Measurements from ENCODE around the gene BTF3. TPM values are rescaled to one million over a fixed set of nuclear protein-coding genes. Genes with fewer than 3 reads are reported as not detected.

BTF3 gene
- polyA plus RNA-seq, 1 donor from 2014 or later, result 324 TPM

DNA sequence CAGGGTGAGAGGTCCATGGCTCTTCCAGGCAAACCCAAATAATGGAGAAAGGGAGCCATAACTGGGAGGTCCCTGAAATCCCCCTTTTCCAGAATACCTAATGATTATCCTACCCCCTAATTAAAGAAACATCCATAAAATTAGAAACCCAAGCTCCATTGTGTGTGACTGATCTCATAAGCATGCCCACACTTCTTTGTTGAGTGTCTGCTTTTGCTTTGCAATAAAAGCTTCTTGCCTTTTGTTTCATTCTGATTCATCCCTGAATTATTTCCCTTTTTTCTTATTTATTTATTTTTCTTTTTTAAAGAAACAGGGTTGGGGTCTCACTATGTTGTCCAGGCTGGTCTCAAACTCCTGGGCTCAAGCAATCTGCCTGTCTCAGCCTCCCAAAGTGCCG is 33.1 kb downstream of the BTF3 start:
- Histone ChIP-seq H3K79me2 (replicated peaks; ENCODE audit: insufficient read depth, low read length) (no peaks in the 10 kb centered on the region), H4K20me1 (ENCODE audit: insufficient read depth) (no peaks in the 10 kb centered on the region), H3K9me2 (ENCODE audit: insufficient read depth, low read length) (no peaks in the 10 kb centered on the region), H3K4me3 (ENCODE audit: low read length) (no peak overlapping the region), H3K36me3 (ENCODE audit: insufficient read depth, low read length) (no peaks in the 10 kb centered on the region), H3K27ac (ENCODE audit: low read length) (no peak overlapping the region), H3F3A (ENCODE audit: insufficient read depth, low read length, poor library complexity, severe bottlenecking) (no peaks in the 10 kb centered on the region), H3K9me3 (ENCODE audit: low read length) (no peaks in the 10 kb centered on the region), H2AFZ (ENCODE audit: low read depth, low read length) (no peak overlapping the region), H3K4me2 (ENCODE audit: low read length) (no peak overlapping the region), H3K27me3 (ENCODE audit: insufficient read depth, low read depth, low read length) (no peaks in the 10 kb centered on the region), H3K9ac (ENCODE audit: low read length) (no peak overlapping the region)
- TF ChIP-seq TAF1 (IDR thresholded peaks at IDR 0.05; ENCODE audit: low read depth) (no peak), SMC3 (conservative IDR thresholded peaks at IDR 0.05; ENCODE audit: poor library complexity) (no peak), EP300 (conservative IDR thresholded peaks at IDR 0.05; ENCODE audit: poor library complexity, severe bottlenecking) (no peak), POLR2AphosphoS5 (IDR thresholded peaks at IDR 0.05) (no peak), RAD21 (conservative IDR thresholded peaks at IDR 0.05) (no peak), EZH2 (IDR thresholded peaks at IDR 0.05; ENCODE audit: borderline replicate concordance, insufficient read depth, low read length, poor library complexity, severe bottlenecking) (no peak), MXI1 (conservative IDR thresholded peaks at IDR 0.05; ENCODE audit: poor library complexity, severe bottlenecking) (no peak)
- TF ChIP-seq, protein P1, sequence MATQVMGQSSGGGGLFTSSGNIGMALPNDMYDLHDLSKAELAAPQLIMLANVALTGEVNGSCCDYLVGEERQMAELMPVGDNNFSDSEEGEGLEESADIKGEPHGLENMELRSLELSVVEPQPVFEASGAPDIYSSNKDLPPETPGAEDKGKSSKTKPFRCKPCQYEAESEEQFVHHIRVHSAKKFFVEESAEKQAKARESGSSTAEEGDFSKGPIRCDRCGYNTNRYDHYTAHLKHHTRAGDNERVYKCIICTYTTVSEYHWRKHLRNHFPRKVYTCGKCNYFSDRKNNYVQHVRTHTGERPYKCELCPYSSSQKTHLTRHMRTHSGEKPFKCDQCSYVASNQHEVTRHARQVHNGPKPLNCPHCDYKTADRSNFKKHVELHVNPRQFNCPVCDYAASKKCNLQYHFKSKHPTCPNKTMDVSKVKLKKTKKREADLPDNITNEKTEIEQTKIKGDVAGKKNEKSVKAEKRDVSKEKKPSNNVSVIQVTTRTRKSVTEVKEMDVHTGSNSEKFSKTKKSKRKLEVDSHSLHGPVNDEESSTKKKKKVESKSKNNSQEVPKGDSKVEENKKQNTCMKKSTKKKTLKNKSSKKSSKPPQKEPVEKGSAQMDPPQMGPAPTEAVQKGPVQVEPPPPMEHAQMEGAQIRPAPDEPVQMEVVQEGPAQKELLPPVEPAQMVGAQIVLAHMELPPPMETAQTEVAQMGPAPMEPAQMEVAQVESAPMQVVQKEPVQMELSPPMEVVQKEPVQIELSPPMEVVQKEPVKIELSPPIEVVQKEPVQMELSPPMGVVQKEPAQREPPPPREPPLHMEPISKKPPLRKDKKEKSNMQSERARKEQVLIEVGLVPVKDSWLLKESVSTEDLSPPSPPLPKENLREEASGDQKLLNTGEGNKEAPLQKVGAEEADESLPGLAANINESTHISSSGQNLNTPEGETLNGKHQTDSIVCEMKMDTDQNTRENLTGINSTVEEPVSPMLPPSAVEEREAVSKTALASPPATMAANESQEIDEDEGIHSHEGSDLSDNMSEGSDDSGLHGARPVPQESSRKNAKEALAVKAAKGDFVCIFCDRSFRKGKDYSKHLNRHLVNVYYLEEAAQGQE (IDR thresholded peaks at IDR 0.05; ENCODE audit: borderline replicate concordance), result no peak
- TF ChIP-seq, protein P2, sequence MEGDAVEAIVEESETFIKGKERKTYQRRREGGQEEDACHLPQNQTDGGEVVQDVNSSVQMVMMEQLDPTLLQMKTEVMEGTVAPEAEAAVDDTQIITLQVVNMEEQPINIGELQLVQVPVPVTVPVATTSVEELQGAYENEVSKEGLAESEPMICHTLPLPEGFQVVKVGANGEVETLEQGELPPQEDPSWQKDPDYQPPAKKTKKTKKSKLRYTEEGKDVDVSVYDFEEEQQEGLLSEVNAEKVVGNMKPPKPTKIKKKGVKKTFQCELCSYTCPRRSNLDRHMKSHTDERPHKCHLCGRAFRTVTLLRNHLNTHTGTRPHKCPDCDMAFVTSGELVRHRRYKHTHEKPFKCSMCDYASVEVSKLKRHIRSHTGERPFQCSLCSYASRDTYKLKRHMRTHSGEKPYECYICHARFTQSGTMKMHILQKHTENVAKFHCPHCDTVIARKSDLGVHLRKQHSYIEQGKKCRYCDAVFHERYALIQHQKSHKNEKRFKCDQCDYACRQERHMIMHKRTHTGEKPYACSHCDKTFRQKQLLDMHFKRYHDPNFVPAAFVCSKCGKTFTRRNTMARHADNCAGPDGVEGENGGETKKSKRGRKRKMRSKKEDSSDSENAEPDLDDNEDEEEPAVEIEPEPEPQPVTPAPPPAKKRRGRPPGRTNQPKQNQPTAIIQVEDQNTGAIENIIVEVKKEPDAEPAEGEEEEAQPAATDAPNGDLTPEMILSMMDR (IDR thresholded peaks at IDR 0.05; ENCODE audit: poor library complexity, severe bottlenecking), result no peak

DNA sequence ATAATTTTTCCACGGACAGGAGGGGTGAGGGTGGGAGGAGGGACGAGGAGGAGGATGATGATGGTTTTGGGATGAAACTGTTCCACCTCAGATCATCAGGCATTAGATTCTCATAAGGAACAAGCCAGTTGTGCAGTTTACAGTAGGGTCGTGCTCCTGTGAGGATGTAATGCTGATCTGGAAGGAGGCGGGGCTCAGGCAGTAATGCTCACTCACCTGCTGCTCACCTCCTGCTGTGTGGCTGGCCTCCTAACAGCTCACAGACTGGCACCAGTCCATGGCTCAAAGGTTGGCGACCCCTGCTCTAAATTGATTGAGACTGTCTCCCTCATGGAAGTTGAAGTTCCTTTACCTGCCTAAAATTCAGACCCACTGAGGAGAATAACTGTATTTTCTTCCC is 34.0 kb downstream of the BTF3 start:
- no peak for TF ChIP-seq TAF1 (IDR thresholded peaks at IDR 0.05; ENCODE audit: low read depth)
- TF ChIP-seq, protein P2 (IDR thresholded peaks at IDR 0.05; ENCODE audit: poor library complexity, severe bottlenecking), result no peak
- no peak for TF ChIP-seq POLR2AphosphoS5 (IDR thresholded peaks at IDR 0.05)
- TF ChIP-seq, protein P1 (IDR thresholded peaks at IDR 0.05; ENCODE audit: borderline replicate concordance), result no peak
- no peak for TF ChIP-seq MXI1 (conservative IDR thresholded peaks at IDR 0.05; ENCODE audit: poor library complexity, severe bottlenecking)
- no peak for TF ChIP-seq RAD21 (conservative IDR thresholded peaks at IDR 0.05)
- no peak for TF ChIP-seq EZH2 (IDR thresholded peaks at IDR 0.05; ENCODE audit: borderline replicate concordance, insufficient read depth, low read length, poor library complexity, severe bottlenecking)
- H3K9me2 ChIP-seq (ENCODE audit: insufficient read depth, low read length), result no peaks in the 10 kb centered on the region
- no peaks in the 10 kb centered on the region for H3K27me3 ChIP-seq (ENCODE audit: insufficient read depth, low read depth, low read length)
- no peaks in the 10 kb centered on the region for H3F3A ChIP-seq (ENCODE audit: insufficient read depth, low read length, poor library complexity, severe bottlenecking)
- H3K9me3 ChIP-seq (ENCODE audit: low read length), result no peaks in the 10 kb centered on the region
- H3K79me2 ChIP-seq (replicated peaks; ENCODE audit: insufficient read depth, low read length), result no peaks in the 10 kb centered on the region
- no peak overlapping the region for H3K9ac ChIP-seq (ENCODE audit: low read length)
- no peak overlapping the region for H2AFZ ChIP-seq (ENCODE audit: low read depth, low read length)
- no peaks in the 10 kb centered on the region for H3K36me3 ChIP-seq (ENCODE audit: insufficient read depth, low read length)
- H3K27ac ChIP-seq (ENCODE audit: low read length), result no peak overlapping the region
- H3K4me3 ChIP-seq (ENCODE audit: low read length), result no peak overlapping the region
- no peak overlapping the region for H3K4me2 ChIP-seq (ENCODE audit: low read length)
- H4K20me1 ChIP-seq (ENCODE audit: insufficient read depth), result no peaks in the 10 kb centered on the region
